HG03469 (cell line): ENCODE data around the gene RFC4.

ENCODE experiments used
- ATAC-seq: cut with Tn5 transposase; IDR thresholded peaks from one replicate; pipeline ENCODE4 v1.9.1; 2021; ENCODE audit warnings: mild to moderate bottlenecking, moderate library complexity, moderate number of reproducible peaks; ENCODE audit not compliant: unreplicated experiment

Gene RFC4

DNA sequence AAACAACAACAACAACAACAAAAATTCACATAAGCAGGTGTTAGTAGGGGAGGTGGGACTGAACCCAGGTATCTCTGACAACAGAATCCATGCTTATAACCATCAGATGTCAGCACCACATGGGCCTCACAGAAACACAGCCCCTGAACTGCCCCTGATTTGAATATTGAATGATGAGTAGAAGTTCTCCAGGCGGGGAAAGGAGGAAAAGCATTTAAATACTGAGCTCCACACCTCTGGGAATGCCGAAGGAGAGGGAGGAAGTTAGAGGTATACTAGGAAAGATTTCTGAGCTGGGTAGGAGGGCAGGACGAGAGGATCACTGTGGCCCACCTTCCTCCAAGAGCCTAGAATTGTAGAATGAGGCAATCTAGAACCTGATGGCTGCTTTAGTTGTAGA is 54.8 kb downstream of the RFC4 start:
- no peak for ATAC-seq

DNA sequence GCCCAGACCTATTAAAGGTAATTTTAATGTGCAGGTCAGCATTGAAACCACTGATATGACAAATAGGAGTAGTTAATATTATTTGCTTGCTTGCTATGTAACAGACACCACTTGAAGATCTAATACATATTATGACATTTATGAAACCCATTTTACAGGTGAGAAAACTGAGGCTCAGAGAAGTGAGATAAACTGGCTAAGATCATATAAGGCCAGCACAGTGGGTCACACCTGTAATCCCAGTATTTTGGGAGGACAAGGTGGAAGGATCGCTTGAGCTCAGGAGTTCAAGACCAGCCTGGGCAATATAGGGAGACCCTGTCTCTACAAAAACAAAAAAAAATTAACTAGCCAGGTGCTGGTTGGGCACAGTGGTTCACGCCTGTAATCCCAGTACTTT is 56.0 kb downstream of the RFC4 start:
- ATAC-seq: no peak

DNA sequence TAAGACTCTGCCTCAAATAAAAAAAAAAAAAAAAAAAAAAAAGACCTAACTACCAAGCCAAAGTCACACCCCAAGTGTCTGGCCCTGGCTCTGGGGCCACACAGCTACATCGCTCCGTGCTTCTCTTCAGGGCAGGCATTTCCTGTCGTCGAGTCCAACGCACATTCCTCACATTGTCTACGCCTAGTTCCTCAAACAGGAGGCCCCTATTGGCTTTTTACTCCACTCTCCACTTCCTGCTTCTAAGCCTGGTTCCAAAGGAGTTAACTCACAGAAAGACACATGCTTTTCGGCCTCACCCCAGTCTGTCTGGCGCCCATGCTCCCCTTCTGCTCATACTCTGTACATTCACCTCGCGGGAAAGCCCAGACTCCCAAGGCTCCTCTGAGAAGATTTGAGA is 60.3 kb downstream of the RFC4 start:
- ATAC-seq: no peak

DNA sequence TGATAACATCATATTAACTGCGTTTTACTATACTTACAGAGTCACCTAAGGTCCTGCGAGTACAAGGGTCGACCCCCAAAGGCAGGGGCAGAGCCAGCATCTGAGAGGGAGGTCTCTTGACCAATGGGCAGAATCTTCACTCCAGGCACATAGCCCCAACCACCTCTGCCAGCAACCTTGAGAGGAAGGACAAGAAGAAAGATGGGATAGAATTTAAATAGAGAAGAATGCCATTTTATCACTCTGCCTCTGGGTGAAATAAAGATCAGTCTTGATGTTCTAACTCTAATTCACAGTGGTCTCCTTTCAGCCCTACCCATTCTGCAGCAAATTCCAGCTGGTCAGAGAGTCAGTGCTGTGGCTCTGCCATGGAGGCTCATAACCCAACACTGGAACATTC is 62.6 kb downstream of the RFC4 start:
- no peak for ATAC-seq

DNA sequence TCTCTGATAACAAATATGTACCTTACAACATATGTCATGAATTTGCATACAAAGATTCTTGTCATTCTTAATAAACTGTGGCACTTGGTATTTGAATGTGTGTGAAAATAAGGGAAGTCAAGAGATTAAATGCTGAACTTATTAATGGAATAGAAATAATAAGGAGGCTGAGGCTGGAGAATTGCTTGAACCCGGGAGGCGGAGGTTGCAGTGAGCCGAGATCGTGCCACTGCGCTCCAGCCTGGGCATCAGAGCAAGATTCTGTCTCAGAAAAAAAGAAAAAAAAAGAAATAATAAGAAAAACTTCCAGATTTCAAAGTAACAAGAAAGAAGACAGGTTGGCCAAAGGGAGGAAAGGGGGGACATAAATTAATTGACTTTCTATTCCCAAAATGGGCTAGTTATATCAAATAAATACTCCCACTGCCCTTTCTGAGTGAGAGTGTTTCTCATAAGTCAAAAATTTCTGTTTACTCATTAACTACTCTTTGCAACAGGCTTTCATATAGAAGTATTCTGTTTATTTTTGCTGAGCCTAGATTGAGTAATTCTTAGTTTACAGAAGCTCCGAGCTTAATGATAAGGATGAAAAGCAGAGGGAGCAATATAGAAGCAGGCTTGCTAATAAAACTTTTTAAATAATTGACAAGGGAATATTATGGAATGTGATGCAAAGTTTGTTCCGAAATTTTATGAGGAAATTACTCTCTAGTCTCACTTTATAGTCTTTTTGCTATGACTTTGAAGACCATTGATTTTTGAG is 63.5 kb downstream of the RFC4 start:
- no peak for ATAC-seq
